ENCODE data around the gene LGR5. TPM values are rescaled to one million over a fixed set of nuclear protein-coding genes. Genes with fewer than 3 reads are reported as not detected.
"Not testable (repeated sequence)": the region's sequence is repeated elsewhere in the genome, so short reads cannot be mapped to it uniquely, and the experiment has no call there.

The LGR5 gene
- total RNA-seq, 1 experiment from 2014 or later: 0.04 TPM

DNA sequence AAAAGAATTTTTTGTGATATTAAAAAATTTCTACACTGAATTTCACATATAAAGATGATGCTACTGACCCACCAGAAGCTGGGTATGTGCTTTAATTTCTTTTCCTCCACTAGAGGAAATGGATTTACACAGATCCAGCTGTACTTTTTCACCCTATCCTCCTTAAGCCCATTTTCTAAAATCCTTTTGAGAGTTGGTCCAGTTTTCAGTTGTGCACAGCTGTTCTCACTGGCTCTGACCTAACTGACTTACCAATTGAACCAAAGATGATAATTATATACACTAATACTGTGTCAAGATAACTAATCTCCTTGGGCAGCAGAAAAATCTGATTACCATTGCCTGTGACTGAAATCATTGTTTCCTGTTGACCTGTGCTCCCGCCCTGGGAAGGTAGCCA is 115.6 kb downstream of the LGR5 start:
- Histone ChIP-seq H3K9ac (ENCODE audit: low read length) (no peak overlapping the region), H3K79me2 (ENCODE audit: low read length) (no peaks in the 10 kb centered on the region), H3F3A (ENCODE audit: low read length, unreplicated experiment) (no peaks in the 10 kb centered on the region), H2AFZ (ENCODE audit: low read length) (no peak overlapping the region), H3K4me1 (ENCODE audit: insufficient read depth, low read length) (0 out of 2 replicates have a peak, but pooled peaks cover 5% of the 10 kb centered on the region), H3K9me3 (ENCODE audit: low read length) (0 out of 2 replicates have a peak, but pooled peaks cover 3% of the 10 kb centered on the region), H3K27me3 (ENCODE audit: low read length) (no peaks in the 10 kb centered on the region), H3K36me3 (ENCODE audit: low read depth, low read length) (no peaks in the 10 kb centered on the region), H3K4me2 (ENCODE audit: low read length) (no peak overlapping the region), H3K9me2 (replicated peaks; ENCODE audit: low read length) (no peaks in the 10 kb centered on the region), H3K27ac (ENCODE audit: low read length) (no peak overlapping the region), H4K20me1 (ENCODE audit: low read length) (no peaks in the 10 kb centered on the region), H3K4me3 (ENCODE audit: low read length) (no peak overlapping the region)
- CTCF ChIA-PET: no interaction called here
- POLR2A ChIA-PET (ENCODE audit: unreplicated experiment): no interaction called here
- intact Hi-C loops (cut with micrococcal nuclease): no loop called here
- DNase-seq (no peak), ATAC-seq (no peak)
- TF ChIP-seq EZH2phosphoT487 (IDR thresholded peaks at IDR 0.05; ENCODE audit: borderline replicate concordance, low read length) (no peak), EZH2 (IDR thresholded peaks at IDR 0.05; ENCODE audit: low read length, unreplicated experiment) (no peak)
- TF ChIP-seq, protein P1, sequence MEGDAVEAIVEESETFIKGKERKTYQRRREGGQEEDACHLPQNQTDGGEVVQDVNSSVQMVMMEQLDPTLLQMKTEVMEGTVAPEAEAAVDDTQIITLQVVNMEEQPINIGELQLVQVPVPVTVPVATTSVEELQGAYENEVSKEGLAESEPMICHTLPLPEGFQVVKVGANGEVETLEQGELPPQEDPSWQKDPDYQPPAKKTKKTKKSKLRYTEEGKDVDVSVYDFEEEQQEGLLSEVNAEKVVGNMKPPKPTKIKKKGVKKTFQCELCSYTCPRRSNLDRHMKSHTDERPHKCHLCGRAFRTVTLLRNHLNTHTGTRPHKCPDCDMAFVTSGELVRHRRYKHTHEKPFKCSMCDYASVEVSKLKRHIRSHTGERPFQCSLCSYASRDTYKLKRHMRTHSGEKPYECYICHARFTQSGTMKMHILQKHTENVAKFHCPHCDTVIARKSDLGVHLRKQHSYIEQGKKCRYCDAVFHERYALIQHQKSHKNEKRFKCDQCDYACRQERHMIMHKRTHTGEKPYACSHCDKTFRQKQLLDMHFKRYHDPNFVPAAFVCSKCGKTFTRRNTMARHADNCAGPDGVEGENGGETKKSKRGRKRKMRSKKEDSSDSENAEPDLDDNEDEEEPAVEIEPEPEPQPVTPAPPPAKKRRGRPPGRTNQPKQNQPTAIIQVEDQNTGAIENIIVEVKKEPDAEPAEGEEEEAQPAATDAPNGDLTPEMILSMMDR (conservative IDR thresholded peaks at IDR 0.05; ENCODE audit: low read depth, low read length): no peak
- BruUV-seq (replicated peaks): no TSS peak

DNA sequence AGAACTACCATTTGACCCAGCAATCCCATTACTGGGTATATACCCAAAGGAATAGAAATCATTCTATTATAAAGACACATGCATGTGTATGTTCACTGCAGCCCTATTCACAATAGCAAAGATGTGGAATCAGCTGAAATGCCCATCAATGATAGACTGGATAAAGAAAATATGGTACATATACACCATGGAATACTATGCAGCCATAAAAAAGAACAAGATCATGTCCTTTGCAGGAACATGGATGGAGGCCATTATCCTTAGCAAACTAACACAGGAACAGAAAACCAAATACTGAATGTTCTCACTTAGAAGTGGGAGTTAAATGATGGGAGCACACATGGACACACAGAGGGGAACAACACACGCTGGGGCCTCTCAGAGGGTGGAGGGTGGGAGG is 116.2 kb downstream of the LGR5 start:
- DNase-seq; H3K4me2 ChIP-seq (ENCODE audit: low read length); H3K27me3 ChIP-seq (ENCODE audit: low read length); CTCF ChIA-PET; H3K4me1 ChIP-seq (ENCODE audit: insufficient read depth, low read length); intact Hi-C loops (cut with micrococcal nuclease); H3K79me2 ChIP-seq (ENCODE audit: low read length); H3K9me3 ChIP-seq (ENCODE audit: low read length); BruUV-seq (replicated peaks); POLR2A ChIA-PET (ENCODE audit: unreplicated experiment); H2AFZ ChIP-seq (ENCODE audit: low read length); H3F3A ChIP-seq (ENCODE audit: low read length, unreplicated experiment); H3K4me3 ChIP-seq (ENCODE audit: low read length); H3K9ac ChIP-seq (ENCODE audit: low read length); H3K36me3 ChIP-seq (ENCODE audit: low read depth, low read length); H3K27ac ChIP-seq (ENCODE audit: low read length); H3K9me2 ChIP-seq (replicated peaks; ENCODE audit: low read length); H4K20me1 ChIP-seq (ENCODE audit: low read length); ATAC-seq: not testable (repeated sequence)

DNA sequence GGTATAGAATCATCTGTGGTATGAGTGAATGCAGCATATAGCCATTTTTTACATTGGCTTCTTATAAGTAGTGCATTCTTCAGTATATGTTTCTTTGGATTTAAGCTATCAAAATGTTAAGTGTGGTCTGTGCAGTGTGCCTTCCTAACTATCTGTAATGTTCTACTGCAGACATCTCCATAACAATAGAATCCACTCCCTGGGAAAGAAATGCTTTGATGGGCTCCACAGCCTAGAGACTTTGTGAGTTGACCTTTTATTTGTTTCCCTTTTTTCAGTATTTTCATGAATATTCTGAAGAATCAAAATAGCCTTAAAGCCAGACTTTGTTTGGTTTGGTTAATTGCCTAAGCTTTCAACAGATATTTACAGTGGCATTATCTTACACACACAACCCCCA is 116.8 kb downstream of the LGR5 start:
- ATAC-seq (no peak), DNase-seq (no peak)
- TF ChIP-seq EZH2phosphoT487 (IDR thresholded peaks at IDR 0.05; ENCODE audit: borderline replicate concordance, low read length) (no peak), EZH2 (IDR thresholded peaks at IDR 0.05; ENCODE audit: low read length, unreplicated experiment) (no peak)
- TF ChIP-seq, protein P1 (conservative IDR thresholded peaks at IDR 0.05; ENCODE audit: low read depth, low read length): no peak
- no TSS peak for BruUV-seq (replicated peaks)
- Histone ChIP-seq H3K9me3 (ENCODE audit: low read length) (0 out of 2 replicates have a peak, but pooled peaks cover 3% of the 10 kb centered on the region), H3F3A (ENCODE audit: low read length, unreplicated experiment) (no peaks in the 10 kb centered on the region), H4K20me1 (ENCODE audit: low read length) (no peaks in the 10 kb centered on the region), H3K9me2 (replicated peaks; ENCODE audit: low read length) (no peaks in the 10 kb centered on the region), H3K36me3 (ENCODE audit: low read depth, low read length) (no peaks in the 10 kb centered on the region), H3K27ac (ENCODE audit: low read length) (no peak overlapping the region), H3K4me2 (ENCODE audit: low read length) (no peak overlapping the region), H3K9ac (ENCODE audit: low read length) (no peak overlapping the region), H3K79me2 (ENCODE audit: low read length) (no peaks in the 10 kb centered on the region), H3K27me3 (ENCODE audit: low read length) (no peaks in the 10 kb centered on the region), H3K4me1 (ENCODE audit: insufficient read depth, low read length) (0 out of 2 replicates have a peak, but pooled peaks cover 5% of the 10 kb centered on the region), H2AFZ (ENCODE audit: low read length) (no peak overlapping the region), H3K4me3 (ENCODE audit: low read length) (no peak overlapping the region)
- POLR2A ChIA-PET (ENCODE audit: unreplicated experiment): no interaction called here
- CTCF ChIA-PET: no interaction called here
- intact Hi-C loops (cut with micrococcal nuclease): no loop called here

Measured in PC-3 (cell line).